Measurements from ENCODE around the gene B4GALNT1.

Gene B4GALNT1

DNA sequence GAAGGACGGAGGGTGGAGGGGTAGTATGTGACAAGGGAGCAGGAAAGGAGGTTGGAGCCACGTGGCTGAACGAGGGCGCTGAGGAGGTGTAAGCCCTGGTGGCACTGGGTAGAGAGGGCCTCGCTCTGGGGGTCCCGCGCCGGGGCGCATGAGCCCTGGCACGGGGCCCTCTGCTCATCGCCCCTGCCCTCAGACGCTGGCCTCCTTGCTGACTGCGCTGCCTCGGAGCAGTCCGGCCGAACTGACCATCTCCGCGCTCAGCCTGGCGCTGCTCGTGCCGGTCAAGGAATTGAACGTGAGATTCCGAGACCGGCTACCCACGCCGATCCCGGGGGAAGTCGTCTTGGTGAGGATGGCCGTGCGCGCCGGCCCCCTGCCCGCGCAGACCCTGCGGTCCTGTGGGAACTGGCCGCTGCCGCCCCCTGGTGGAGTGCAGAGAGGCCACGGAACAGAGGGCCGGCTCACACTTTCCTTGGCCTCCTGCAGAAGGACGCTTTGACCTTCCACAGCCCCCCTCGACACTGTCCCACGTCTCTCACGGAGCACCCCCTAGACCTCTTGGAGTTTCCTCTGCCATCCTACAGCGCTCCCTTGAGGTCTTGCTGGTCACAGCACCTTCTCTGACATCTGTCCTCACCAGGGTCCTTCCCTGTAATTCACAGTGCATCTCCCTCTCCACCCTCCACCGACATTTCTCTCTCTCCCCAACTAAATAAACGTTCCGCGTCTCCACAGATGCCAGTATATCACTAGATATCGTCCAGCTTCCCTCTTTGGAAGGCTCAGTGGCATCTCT lies 11.3 kb downstream of the B4GALNT1 start:
- Histone ChIP-seq H3K4me1 (peaks cover 2% of the 10 kb centered on the region), H3K9ac (no peak overlapping the region), H3K9me3 (ENCODE audit: control insufficient read depth, low read length) (no peaks in the 10 kb centered on the region), H2AFZ (peak overlapping the region; percentile 42), H3K36me3 (ENCODE audit: control insufficient read depth, insufficient read depth, low read length) (no peaks in the 10 kb centered on the region), H3K79me2 (no peaks in the 10 kb centered on the region), H3K4me2 (ENCODE audit: low read length) (peak overlapping the region; percentile 90), H3K27ac (no peak overlapping the region), H3K4me3 (ENCODE audit: low read depth, low read length) (peak overlapping the region; percentile 45), H3K27me3 (ENCODE audit: control insufficient read depth, insufficient read depth, low read length) (peaks cover 6% of the 10 kb centered on the region)
- TF ChIP-seq CTCF (IDR thresholded peaks at IDR 0.05) = peak; percentile 90

DNA sequence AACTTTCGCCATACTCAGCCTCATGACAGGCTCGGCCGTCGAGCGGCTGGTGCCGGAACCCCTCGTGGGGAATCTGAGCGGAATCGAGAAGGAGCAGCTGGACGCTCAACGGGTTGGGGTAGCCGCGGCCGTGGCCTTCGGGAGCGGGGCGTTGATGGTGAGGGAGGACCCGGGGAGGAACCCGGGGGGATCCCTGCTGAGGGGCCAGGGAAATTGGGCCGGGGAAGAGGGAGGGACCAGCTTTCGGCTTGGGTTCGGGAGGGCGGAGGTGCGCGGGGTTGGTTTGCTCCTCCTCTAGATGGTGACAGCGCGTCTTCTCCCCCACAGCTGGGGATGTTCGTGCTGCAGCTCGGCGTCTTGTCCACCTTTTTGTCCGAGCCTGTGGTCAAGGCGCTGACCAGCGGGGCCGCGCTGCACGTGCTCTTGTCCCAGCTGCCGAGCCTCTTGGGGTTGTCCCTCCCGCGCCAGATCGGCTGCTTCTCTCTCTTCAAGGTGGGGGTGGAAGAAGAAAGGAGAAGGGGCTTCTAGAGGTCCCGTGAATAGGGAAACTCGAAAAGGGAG lies 12.0 kb downstream of the B4GALNT1 start:
- Histone ChIP-seq H3K9me3 (ENCODE audit: control insufficient read depth, low read length) (no peaks in the 10 kb centered on the region), H2AFZ (peak overlapping the region; percentile 47), H3K9ac (no peak overlapping the region), H3K27ac (no peak overlapping the region), H3K36me3 (ENCODE audit: control insufficient read depth, insufficient read depth, low read length) (no peaks in the 10 kb centered on the region), H3K4me1 (peaks cover 6% of the 10 kb centered on the region), H3K27me3 (ENCODE audit: control insufficient read depth, insufficient read depth, low read length) (peaks cover 6% of the 10 kb centered on the region), H3K4me2 (ENCODE audit: low read length) (peak overlapping the region; percentile 90), H3K79me2 (no peaks in the 10 kb centered on the region), H3K4me3 (ENCODE audit: low read depth, low read length) (peak overlapping the region; percentile 45)
- no peak for TF ChIP-seq CTCF (IDR thresholded peaks at IDR 0.05)

DNA sequence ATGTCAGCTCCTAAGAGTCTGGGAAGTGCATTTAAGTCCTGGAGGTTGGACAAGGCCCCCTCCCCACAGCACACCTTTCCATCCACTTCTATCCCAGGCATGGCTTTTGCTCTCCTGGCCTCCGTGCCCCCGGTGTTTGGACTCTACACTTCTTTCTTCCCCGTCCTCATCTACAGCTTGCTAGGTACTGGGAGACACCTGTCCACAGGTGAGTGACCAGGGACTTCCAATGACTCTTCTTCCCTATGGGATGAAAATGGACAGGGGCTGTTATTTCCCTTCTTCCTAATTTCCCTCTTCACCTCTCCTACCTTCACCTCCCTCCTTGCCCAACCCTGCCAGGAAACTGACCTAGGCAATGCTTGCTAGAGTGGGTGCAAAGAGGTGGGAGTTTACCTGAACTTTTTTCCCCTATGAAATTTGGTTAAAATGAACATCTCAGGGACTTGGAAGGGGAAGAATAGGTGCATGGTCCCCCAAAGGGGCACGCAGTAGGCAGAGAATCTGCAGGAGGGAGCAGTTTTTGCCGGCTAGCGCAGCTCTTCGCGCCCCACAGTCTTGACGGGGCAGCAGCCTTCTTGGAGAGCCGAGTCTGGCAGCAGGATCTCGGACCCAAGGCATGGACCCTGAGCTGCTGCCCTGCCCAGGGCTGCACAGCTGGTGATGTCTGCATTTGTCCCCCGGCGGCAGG lies 12.6 kb downstream of the B4GALNT1 start:
- TF ChIP-seq CTCF (IDR thresholded peaks at IDR 0.05) = no peak
- Histone ChIP-seq H3K9me3 (ENCODE audit: control insufficient read depth, low read length) (no peaks in the 10 kb centered on the region), H3K79me2 (no peaks in the 10 kb centered on the region), H3K36me3 (ENCODE audit: control insufficient read depth, insufficient read depth, low read length) (no peaks in the 10 kb centered on the region), H3K4me1 (peaks cover 6% of the 10 kb centered on the region), H3K27ac (no peak overlapping the region), H3K27me3 (ENCODE audit: control insufficient read depth, insufficient read depth, low read length) (peaks cover 6% of the 10 kb centered on the region), H3K4me2 (ENCODE audit: low read length) (no peak overlapping the region), H3K4me3 (ENCODE audit: low read depth, low read length) (no peak overlapping the region), H3K9ac (no peak overlapping the region), H2AFZ (no peak overlapping the region)

DNA sequence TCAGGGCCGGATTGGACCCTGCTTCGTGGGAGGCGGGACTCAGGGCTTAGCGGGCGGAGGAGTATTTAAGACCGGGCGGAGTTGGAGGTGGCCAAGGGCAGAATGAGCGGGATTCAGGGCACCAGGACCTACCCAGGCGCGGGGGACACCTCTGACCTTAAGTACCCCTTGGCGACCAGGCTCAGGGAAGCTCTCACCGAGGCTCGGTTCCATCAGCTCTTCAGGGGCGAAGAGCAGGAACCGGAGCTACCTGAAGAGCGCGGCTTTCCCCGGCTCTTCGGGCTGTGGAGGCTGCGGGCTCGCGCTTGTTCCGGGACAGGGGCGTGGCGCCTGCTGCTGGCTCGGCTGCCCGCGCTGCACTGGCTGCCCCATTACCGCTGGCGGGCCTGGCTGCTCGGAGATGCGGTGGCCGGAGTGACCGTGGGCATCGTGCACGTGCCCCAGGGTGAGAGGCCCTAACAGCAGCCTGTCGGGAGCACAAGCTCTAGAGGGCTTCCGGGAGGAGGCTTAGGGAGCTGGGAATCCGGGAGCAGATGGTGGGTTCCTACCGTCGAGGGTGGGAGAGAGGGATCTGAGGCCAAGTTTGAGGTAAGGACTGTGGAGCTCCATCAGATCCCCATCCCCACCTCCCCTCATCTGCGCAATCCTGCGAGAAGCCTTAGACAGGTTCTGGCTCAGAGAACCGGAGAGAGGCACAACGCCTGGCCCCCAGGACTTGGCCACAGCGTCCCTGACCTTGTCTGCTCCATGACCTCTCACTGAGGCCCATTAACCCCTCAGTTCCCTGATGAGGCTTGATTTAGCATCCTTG lies 13.4 kb downstream of the B4GALNT1 start:
- no peaks in the 10 kb centered on the region for H3K79me2 ChIP-seq
- peaks cover 6% of the 10 kb centered on the region for H3K4me1 ChIP-seq
- H3K27ac ChIP-seq = no peak overlapping the region
- H2AFZ ChIP-seq = peak overlapping the region; percentile 43
- no peaks in the 10 kb centered on the region for H3K9me3 ChIP-seq (ENCODE audit: control insufficient read depth, low read length)
- peaks cover 6% of the 10 kb centered on the region for H3K27me3 ChIP-seq (ENCODE audit: control insufficient read depth, insufficient read depth, low read length)
- H3K9ac ChIP-seq = no peak overlapping the region
- H3K4me2 ChIP-seq (ENCODE audit: low read length) = no peak overlapping the region
- TF ChIP-seq CTCF (IDR thresholded peaks at IDR 0.05) = no peak
- H3K4me3 ChIP-seq (ENCODE audit: low read depth, low read length) = no peak overlapping the region
- H3K36me3 ChIP-seq (ENCODE audit: control insufficient read depth, insufficient read depth, low read length) = no peaks in the 10 kb centered on the region
